CD4-positive, alpha-beta memory T cell (primary cell): Measurements from ENCODE around the gene MYNN. TPM values are rescaled to one million over a fixed set of nuclear protein-coding genes. Genes with fewer than 3 reads are reported as not detected.

ENCODE experiments used
- CTCF ChIA-PET: fragments of 350-600 bp; sonication (Branson Sonifier 250); formaldehyde crosslinking; loops from one replicate; lab custom pipeline; 2021; ENCODE audit warnings: inconsistent platforms; ENCODE audit not compliant: partially characterized antibody; lab: Charles Lee
- POLR2A ChIA-PET: fragments of 350-600 bp; sonication (Branson Sonifier 250); formaldehyde crosslinking; loops from one replicate; lab custom pipeline; 2021; ENCODE audit not compliant: partially characterized antibody; lab: Charles Lee
- DNase-seq, 5 donors: peaks; one replicate each; pipeline versions ENCODE4 v3.0.0 to v3.0.0-alpha.2; 2020 to 2022; ENCODE audit warnings: mixed read lengths in 1 of 5
- H3K27ac ChIP-seq: one replicate; pipeline ENCODE4 v1.7.0; 2013; ENCODE audit warnings: low read depth, low read length
- H3K27me3 ChIP-seq: 2 replicates; pipeline ENCODE4 v1.7.0; 2013; ENCODE audit warnings: mild to moderate bottlenecking, low read length, moderate library complexity; ENCODE audit not compliant: insufficient read depth
- H3K36me3 ChIP-seq: 2 replicates; pipeline ENCODE4 v1.7.0; 2013; ENCODE audit warnings: mild to moderate bottlenecking, low read length, moderate library complexity; ENCODE audit not compliant: insufficient read depth
- H3K4me1 ChIP-seq: 2 replicates; pipeline ENCODE4 v1.7.0; 2013; ENCODE audit warnings: mild to moderate bottlenecking, low read length, moderate library complexity; ENCODE audit not compliant: insufficient read depth
- H3K4me3 ChIP-seq, 2 donors: one replicate each; pipeline ENCODE4 v1.7.0; 2013; ENCODE audit warnings: low read length in 2 of 2, mild to moderate bottlenecking in 1 of 2
- H3K9me3 ChIP-seq, 2 donors: one replicate each; pipeline ENCODE4 v1.7.0; 2013; ENCODE audit warnings: low read length in 2 of 2, control low read depth in 1 of 2; ENCODE audit not compliant: control insufficient read depth in 1 of 2
- H3K27ac Mint-ChIP-seq, 7 donors: one replicate each; pipeline ENCODE4 v1.8.0; 2020 to 2021; ENCODE audit warnings: mixed read lengths in 7 of 7, mild to moderate bottlenecking in 6 of 7, inconsistent platforms in 3 of 7, moderate library complexity in 3 of 7
- H3K27me3 Mint-ChIP-seq, 2 donors: one replicate each; pipeline ENCODE4 v1.8.0; 2020 to 2021; ENCODE audit warnings: mixed read lengths in 2 of 2
- H3K36me3 Mint-ChIP-seq, 2 donors: one replicate each; pipeline ENCODE4 v1.8.0; 2020 to 2021; ENCODE audit warnings: mixed read lengths in 2 of 2, inconsistent platforms in 1 of 2, mild to moderate bottlenecking in 1 of 2
- H3K4me1 Mint-ChIP-seq, 4 donors: one replicate each; pipeline ENCODE4 v1.8.0; 2020 to 2021; ENCODE audit warnings: mixed read lengths in 4 of 4, mild to moderate bottlenecking in 1 of 4
- H3K4me3 Mint-ChIP-seq, 8 donors: one replicate each; pipeline ENCODE4 v1.8.0; 2020 to 2021; ENCODE audit warnings: mixed read lengths in 8 of 8, mild to moderate bottlenecking in 7 of 8, moderate library complexity in 6 of 8, inconsistent platforms in 3 of 8
- H3K9me3 Mint-ChIP-seq, 8 donors: one replicate each; pipeline ENCODE4 v1.8.0; 2020 to 2021; ENCODE audit warnings: mixed read lengths in 8 of 8, mild to moderate bottlenecking in 5 of 8, inconsistent platforms in 3 of 8, moderate library complexity in 1 of 8
- intact Hi-C: fragments of 100-400 bp; cut with micrococcal nuclease; formaldehyde crosslinking; loops from one replicate; pipeline ENCODE4 v1.15.1; 2023
- polyA plus RNA-seq, 2 donors: library from polyadenylated mRNA; unstranded; fragments of 300-500 nt; fragmentation: Illumina TruSeq; gene quantifications; one replicate each; pipeline ENCODE4 v1.2.3, GENCODE V29; 2021
- total RNA-seq, 2 experiments: library from RNA; stranded (reverse); gene quantifications; one replicate each; pipeline ENCODE4 v1.2.3, GENCODE V29; 2021

The MYNN gene
- total and polyA plus RNA-seq, 4 experiments from 2014 or later, result 11.6 to 23.0 (median 18.5) TPM

GRCh38 chr3:169764312-169764881, 8.8 kb upstream of the MYNN start:
- intact Hi-C loops, result loop anchor here (2.0 to 10.0 kb wide), 4 partner anchors 350 to 1700 kb away; partner anchors contain the start of genes EIF5A2, SKIL and TNIK
- H3K4me1 ChIP-seq, result peaks cover 26% of the 10 kb centered on the region
- Mint-ChIP-seq H3K27ac (peak overlapping the region; percentile 95 to 99 (median 98)), H3K27me3 (no peaks in the 10 kb centered on the region), H3K36me3 (peaks cover 0 to 7% of the 10 kb centered on the region in 2 donors), H3K4me1 (peaks cover 16 to 43% (median 24%) of the 10 kb centered on the region in 4 donors), H3K9me3 (peaks cover 0 to 7% (median 0%) of the 10 kb centered on the region in 8 donors), H3K4me3 (peak overlapping the region; percentile 94 to 98 (median 98))
- no peaks in the 10 kb centered on the region for H3K27me3 ChIP-seq
- H3K36me3 ChIP-seq, result no peaks in the 10 kb centered on the region
- DNase-seq, result peak; percentile 64 to 77 (median 73)
- H3K4me3 ChIP-seq, result peak overlapping the region; percentile 36 to 70
- peak overlapping the region; percentile 87 for H3K27ac ChIP-seq
- ChIA-PET CTCF (interaction anchor here (0.6 to 3.9 kb wide), 7 partner anchors 9 to 592 kb away, joined by 3 to 37 read pairs (median 3); partner anchors contain the start of genes GPR160 and MYNN), POLR2A (interaction anchor here (0.8 to 4.9 kb wide), 16 partner anchors 9 to 1144 kb away, joined by 3 to 120 read pairs (median 6); partner anchors contain the start of genes EIF5A2, LRRC34, LRRIQ4 and MYNN)
- H3K9me3 ChIP-seq, result no peaks in the 10 kb centered on the region

- Histone ChIP-seq H3K9me3 (no peaks in the 10 kb centered on the region), H3K4me3 (peak within 1 kb of the TSS; percentile 36 to 70), H3K27me3 (no peaks in the 10 kb centered on the region), H3K27ac (peak within 1 kb of the TSS; percentile 87), H3K36me3 (no peaks in the 10 kb centered on the region), H3K4me1 (peaks cover 19% of the 10 kb centered on the region)
- DNase-seq, result peak; percentile 93 to 96 (median 95)
- ChIA-PET POLR2A (interaction anchor here (0.8 to 4.9 kb wide), 15 partner anchors 8 to 1144 kb away, joined by 3 to 120 read pairs (median 6); partner anchors contain the start of genes EIF5A2, LRRC34, LRRIQ4 and MYNN), CTCF (interaction anchor here (0.6 to 3.9 kb wide), 4 partner anchors 8 to 272 kb away, joined by 3 to 37 read pairs (median 3); partner anchors contain the start of genes GPR160 and MYNN)
- Mint-ChIP-seq H3K4me3 (peak within 1 kb of the TSS; percentile 94 to 98 (median 98)), H3K27me3 (no peaks in the 10 kb centered on the region), H3K9me3 (peaks cover 0 to 7% (median 0%) of the 10 kb centered on the region in 8 donors), H3K36me3 (peaks cover 0 to 7% of the 10 kb centered on the region in 2 donors), H3K27ac (peak within 1 kb of the TSS; percentile 95 to 99 (median 98)), H3K4me1 (peaks cover 17 to 44% (median 24%) of the 10 kb centered on the region in 4 donors)
- intact Hi-C loops, result loop anchor here (1.0 to 10.0 kb wide), 7 partner anchors 8 to 1700 kb away; partner anchors contain the start of genes EIF5A2, MYNN, PHC3 and RPL22L1
These were observed 8.1 kb upstream of the MYNN start, which contains the start of gene TERC for GRCh38 chr3:169764882-169765612. Gene TERC, minus strand, starts transcription at chr3:169765060.

GRCh38 chr3:169769287-169770181, 3.7 kb upstream of the MYNN start, which contains the start of gene ACTRT3:
Gene ACTRT3, minus strand, starts transcription at chr3:169769561. Its CDS starts 41 bp downstream, at chr3:169769520.
- H3K27ac Mint-ChIP-seq, result peak within 1 kb of the TSS; percentile 57 to 91 (median 84)
- peaks cover 0 to 11% of the 10 kb centered on the region in 2 donors for H3K27me3 Mint-ChIP-seq
- intact Hi-C loops, result loop anchor here (5.0 to 10.0 kb wide), 4 partner anchors 107 to 1695 kb away; partner anchors contain the start of genes MECOM and TNIK
- Histone ChIP-seq H3K4me3 (peak within 1 kb of the TSS; percentile 82 to 91), H3K27ac (peak within 1 kb of the TSS; percentile 62), H3K36me3 (no peaks in the 10 kb centered on the region), H3K4me1 (peaks cover 15% of the 10 kb centered on the region), H3K27me3 (no peaks in the 10 kb centered on the region), H3K9me3 (no peaks in the 10 kb centered on the region)
- ChIA-PET POLR2A (interaction anchor here (0.7 to 1.6 kb wide), 4 partner anchors 10 to 1139 kb away, joined by 3 to 6 read pairs (median 4); partner anchors contain the start of genes EIF5A2, LRRC34, LRRIQ4 and SEC62), CTCF (no interaction called here)
- H3K9me3 Mint-ChIP-seq, result peaks cover 0 to 14% (median 0%) of the 10 kb centered on the region in 8 donors
- H3K4me1 Mint-ChIP-seq, result peaks cover 21 to 55% (median 26%) of the 10 kb centered on the region in 4 donors
- peaks cover 0 to 33% of the 10 kb centered on the region in 2 donors for H3K36me3 Mint-ChIP-seq
- H3K4me3 Mint-ChIP-seq, result peak within 1 kb of the TSS; percentile 86 to 95 (median 92)
- peak; percentile 41 to 62 (median 49) for DNase-seq

GRCh38 chr3:169771497-169772304, 1.5 kb upstream of the MYNN start:
- intact Hi-C loops, result loop anchor here (1.0 to 5.0 kb wide), 5 partner anchors 109 to 1137 kb away; partner anchors contain the start of genes EIF5A2, MECOM, PHC3 and SKIL
- peaks cover 8% of the 10 kb centered on the region for H3K36me3 ChIP-seq
- H3K4me3 Mint-ChIP-seq, result peak overlapping the region; percentile 92 to 99 (median 98)
- peak overlapping the region; percentile 99 for H3K27ac ChIP-seq
- ChIA-PET POLR2A (interaction anchor here (0.7 to 3.7 kb wide), 16 partner anchors 9 to 1539 kb away, joined by 3 to 120 read pairs (median 8); partner anchors contain the start of genes LRRC34, LRRIQ4, PHC3 and PRKCI), CTCF (interaction anchor here (0.7 to 3.7 kb wide), 7 partner anchors 8 to 1040 kb away, joined by 3 to 37 read pairs (median 3); partner anchors contain the start of genes SEC62 and TERC)
- H3K36me3 Mint-ChIP-seq, result peaks cover 13 to 46% of the 10 kb centered on the region in 2 donors
- peak overlapping the region; percentile 83 to 94 for H3K4me3 ChIP-seq
- no peaks in the 10 kb centered on the region for H3K27me3 ChIP-seq
- peaks cover 29% of the 10 kb centered on the region for H3K4me1 ChIP-seq
- DNase-seq, result peak; percentile 74 to 86 (median 83)
- H3K27ac Mint-ChIP-seq, result peak overlapping the region; percentile 98 to 100 (median 99)
- H3K4me1 Mint-ChIP-seq, result peaks cover 22 to 65% (median 34%) of the 10 kb centered on the region in 4 donors
- no peaks in the 10 kb centered on the region for H3K9me3 ChIP-seq
- H3K9me3 Mint-ChIP-seq, result peaks cover 0 to 12% (median 0%) of the 10 kb centered on the region in 8 donors
- peaks cover 0 to 11% of the 10 kb centered on the region in 2 donors for H3K27me3 Mint-ChIP-seq

GRCh38 chr3:169772305-169772896, 795 bp upstream of the MYNN start:
- peaks cover 0 to 12% (median 0%) of the 10 kb centered on the region in 8 donors for H3K9me3 Mint-ChIP-seq
- POLR2A ChIA-PET, result interaction anchor here (0.7 to 3.7 kb wide), 20 partner anchors 9 to 1539 kb away, joined by 3 to 120 read pairs (median 6); partner anchors contain the start of genes LRRC34, LRRIQ4, PHC3 and PRKCI
- peaks cover 20 to 52% of the 10 kb centered on the region in 2 donors for H3K36me3 Mint-ChIP-seq

More at GRCh38 chr3:169772305-169772896, 795 bp upstream of the MYNN start:
- Mint-ChIP-seq H3K27ac (peak overlapping the region; percentile 98 to 100 (median 99)), H3K4me3 (peak overlapping the region; percentile 92 to 99 (median 98)), H3K4me1 (peaks cover 24 to 72% (median 38%) of the 10 kb centered on the region in 4 donors), H3K27me3 (peaks cover 0 to 11% of the 10 kb centered on the region in 2 donors)
- peak overlapping the region; percentile 83 to 94 for H3K4me3 ChIP-seq
- H3K9me3 ChIP-seq, result no peaks in the 10 kb centered on the region
- peak overlapping the region; percentile 99 for H3K27ac ChIP-seq
- no peak for DNase-seq
- CTCF ChIA-PET, result interaction anchor here (0.7 to 3.7 kb wide), 10 partner anchors 9 to 1040 kb away, joined by 3 to 37 read pairs (median 3); partner anchors contain the start of genes SEC62 and TERC
- H3K27me3 ChIP-seq, result no peaks in the 10 kb centered on the region
- H3K36me3 ChIP-seq, result peaks cover 9% of the 10 kb centered on the region
- peaks cover 31% of the 10 kb centered on the region for H3K4me1 ChIP-seq
- intact Hi-C loops, result loop anchor here (1.0 to 5.0 kb wide), 5 partner anchors 110 to 1136 kb away; partner anchors contain the start of genes EIF5A2, MECOM, PHC3 and SKIL
